ENCODE measurements around the gene EVA1C.
"Not testable (repeated sequence)": the region's sequence is repeated elsewhere in the genome, so short reads cannot be mapped to it uniquely, and the experiment has no call there.

EVA1C gene

GRCh38 chr21:32463889-32464300 lies 51.4 kb downstream of the EVA1C start:
- no peak for DNase-seq

DNA sequence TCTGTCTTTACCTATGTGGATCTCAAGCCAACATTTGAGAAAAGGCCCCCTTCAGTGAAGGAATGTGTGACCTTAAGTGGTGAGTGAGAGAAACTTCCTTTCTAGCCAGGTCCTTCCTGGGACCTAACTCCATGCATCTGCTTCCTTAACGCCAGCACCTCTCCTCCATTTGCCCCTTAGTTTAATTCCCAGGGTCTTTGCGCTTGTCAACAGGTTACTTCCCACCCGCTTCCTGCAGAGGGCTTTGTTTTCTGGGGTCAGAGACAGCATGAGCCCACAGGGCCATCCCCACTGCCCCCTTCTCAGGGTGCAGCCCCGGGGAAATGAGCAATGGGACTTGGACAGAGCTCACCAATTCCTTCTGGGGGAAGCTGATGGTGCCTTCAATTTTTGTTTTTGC lies 54.8 kb downstream of the EVA1C start:
- no peak for DNase-seq

- peak; percentile 79 for DNase-seq
Measured at GRCh38 chr21:32468681-32469111, 56.2 kb downstream of the EVA1C start.

GRCh38 chr21:32469628-32470027 lies 57.1 kb downstream of the EVA1C start:
- DNase-seq: no peak

DNA sequence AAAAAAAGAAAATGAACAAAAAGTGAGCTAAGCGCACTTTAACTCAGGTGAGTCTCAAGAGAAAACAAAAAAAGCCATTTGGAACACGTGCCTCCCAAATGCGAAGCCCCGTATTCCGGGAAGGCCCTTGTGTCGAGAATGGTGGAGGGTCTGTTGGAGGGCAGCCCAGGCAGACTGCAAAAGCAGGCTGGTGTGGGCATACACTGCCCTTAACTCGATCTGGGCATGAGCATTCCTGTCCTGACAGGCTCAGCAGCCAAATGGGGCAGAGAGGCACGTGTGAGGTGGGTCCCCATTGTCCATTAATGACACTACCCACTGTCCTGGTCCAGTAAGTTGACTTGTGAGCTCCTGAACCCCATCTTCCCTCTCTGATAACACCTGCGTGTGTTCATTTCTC lies 57.7 kb downstream of the EVA1C start:
- no peak for DNase-seq

DNA sequence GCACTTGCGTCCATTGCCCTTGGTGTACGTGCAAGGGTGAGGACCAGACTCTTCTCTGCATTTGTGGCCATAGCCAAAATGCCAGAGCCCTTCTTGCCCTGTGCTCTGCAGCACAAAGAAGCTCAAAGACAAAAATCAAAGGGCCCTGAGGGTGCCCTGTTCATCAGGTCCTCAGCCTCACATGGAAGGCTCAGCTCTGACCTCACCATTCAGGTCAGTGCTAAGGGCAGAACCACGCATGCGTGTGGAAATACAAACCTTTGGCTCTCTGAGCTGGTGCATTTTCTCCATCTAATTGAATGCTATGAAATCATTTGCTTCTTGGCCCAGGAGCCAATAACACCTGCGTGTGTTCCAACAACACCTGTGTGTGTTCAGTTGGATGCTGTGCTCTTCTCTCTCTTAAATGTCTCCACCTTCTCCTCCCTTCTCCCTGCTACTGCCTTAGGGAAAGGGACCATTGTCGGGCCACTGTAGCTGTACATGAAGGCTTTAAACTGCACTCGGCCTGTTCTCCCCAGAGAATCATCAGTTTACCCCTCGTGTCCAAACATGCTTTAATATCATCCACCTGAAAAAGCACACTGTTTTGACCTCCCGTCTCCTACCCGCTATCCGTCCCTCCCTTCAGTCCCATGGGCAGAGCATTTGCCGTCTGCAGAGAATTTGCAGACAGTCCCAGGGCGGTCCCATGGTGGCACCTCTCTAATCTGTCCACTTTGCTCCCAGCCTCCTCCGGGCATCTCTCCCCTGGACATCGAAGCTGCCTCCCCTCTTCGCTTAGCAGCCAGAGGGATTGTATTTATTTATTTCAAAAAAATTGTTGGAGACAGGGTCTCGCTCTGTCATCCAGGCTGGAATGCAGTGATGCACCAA lies 60.6 kb downstream of the EVA1C start:
- no peak for DNase-seq

- no peak for DNase-seq
Measured at GRCh38 chr21:32474179-32475059, 61.9 kb downstream of the EVA1C start.

- no peak for DNase-seq
Measured at GRCh38 chr21:32475162-32475812, 62.8 kb downstream of the EVA1C start.

- no peak for DNase-seq
Measured at GRCh38 chr21:32476661-32477423, 64.3 kb downstream of the EVA1C start.

DNA sequence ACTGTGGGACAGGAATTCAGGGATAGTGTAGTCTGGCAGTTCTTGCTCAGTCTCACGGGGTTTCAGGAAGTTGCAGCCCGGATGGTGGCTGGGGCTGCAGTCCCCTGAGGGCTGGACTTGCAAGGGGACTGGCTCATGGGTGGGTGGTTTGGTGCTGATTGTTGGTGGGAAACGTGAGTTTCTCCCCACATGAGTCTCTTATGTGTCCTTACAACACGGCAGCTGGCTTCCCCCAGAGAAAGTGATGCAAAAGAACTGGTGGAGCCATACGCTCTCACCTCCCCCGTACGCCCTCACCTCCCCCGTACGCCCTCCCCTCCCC lies 64.9 kb downstream of the EVA1C start:
- no peak for DNase-seq

GRCh38 chr21:32481875-32482408 lies 69.4 kb downstream of the EVA1C start:
- DNase-seq: no peak

DNA sequence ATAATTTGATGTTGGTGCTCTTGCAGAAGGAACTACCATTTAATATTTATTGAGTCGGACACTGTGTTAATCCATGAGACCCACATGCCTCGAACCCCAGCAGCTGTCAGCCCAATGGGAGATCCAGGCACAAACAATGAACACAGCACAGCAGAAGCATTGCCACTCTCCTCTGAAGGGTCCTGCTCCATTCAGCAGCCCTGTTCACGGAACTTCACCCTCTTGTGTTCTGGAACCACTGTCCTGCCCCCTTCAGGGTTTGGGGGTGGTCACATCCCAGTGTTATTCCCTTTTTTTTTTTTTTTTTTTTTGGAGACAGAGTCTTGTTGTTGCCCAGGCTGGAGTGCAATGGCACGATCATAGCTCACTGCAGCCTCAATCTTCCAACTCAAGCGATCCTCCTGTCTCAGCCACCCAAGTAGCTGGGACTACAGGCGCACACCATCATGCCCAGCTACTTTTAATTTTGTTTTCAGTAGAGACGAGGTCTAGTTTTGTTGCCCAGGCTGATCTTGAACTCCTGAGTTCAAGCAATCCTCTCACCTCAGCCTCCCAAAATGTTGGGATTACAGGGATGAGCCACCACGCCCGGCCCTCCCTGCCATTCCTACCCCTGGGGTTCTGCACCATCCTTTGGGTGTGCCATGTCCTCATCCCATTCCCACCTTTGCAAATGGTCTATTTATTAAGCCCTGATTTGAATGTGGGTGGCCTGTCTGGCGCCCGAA lies 70.2 kb downstream of the EVA1C start:
- DNase-seq: no peak

GRCh38 chr21:32483293-32483595 lies 70.7 kb downstream of the EVA1C start:
- DNase-seq: no peak

DNA sequence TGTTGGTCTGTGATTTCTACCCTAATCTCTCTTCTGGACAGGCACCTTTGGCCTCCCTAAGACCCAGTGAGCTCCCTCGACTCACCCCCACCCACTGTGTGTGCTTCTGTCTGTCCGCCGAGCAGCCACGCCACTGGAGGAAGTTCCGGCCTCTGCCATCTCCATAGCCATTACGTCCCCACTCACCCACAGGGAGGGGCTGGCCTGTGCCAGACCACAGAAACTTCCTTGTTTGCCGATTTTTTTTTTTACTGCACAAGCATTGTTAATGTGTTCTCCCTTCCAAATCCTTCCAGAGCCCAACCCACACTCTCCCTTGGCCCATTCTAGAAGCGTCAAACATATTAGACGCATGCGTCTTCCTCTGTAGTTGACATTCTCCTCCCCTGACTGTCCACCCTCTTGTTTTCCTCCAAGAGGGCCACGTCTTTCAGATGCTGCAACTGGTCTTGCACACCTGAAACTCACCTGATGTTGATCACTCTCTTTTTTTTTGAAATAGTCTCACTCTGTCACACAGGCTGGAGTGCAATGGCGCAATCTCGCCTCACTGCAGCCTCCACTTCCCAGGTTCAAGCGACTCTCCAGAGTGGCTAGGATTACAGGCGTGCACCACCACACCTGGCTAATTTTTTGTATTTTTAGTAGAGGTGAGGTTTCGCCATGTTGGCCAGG lies 72.3 kb downstream of the EVA1C start:
- DNase-seq: peak; percentile 27

GRCh38 chr21:32492376-32492775 lies 79.9 kb downstream of the EVA1C start:
- DNase-seq: no peak

DNA sequence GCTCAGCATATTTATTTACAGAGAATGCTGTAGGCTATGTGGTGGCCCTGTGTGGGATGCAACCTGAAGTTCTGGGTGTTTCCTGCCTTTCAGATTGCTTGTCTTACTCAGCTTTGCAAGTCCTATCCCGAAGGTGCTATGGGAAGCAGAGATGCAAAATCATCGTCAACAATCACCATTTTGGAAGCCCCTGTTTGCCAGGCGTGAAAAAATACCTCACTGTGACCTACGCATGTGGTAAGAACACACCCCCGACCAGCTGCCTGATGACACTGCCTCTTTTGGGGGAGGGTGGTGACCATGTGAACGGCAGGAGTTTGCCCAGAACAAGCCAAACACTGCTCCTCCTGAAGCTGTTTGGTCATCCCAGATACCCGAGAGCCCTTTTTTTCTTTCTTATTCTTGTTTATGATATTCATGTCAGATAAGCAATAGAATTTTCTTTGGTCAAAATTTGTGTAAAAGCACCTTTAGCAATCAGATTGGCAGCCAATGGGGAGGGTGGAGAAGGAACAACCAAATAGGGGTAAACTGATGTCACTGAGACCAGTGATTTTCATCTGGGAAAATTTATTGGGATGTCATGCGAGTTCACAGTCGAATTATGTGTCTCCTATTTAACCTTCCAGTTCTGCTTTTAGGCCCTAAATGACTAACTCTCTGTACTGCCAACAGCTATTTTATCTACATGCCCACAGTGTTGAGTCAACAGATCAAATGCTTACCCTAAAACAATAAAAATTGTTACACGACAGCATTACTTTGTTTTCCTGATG lies 82.6 kb downstream of the EVA1C start:
- no peak for DNase-seq

GRCh38 chr21:32496568-32496967 lies 84.1 kb downstream of the EVA1C start:
- no peak for DNase-seq

DNA sequence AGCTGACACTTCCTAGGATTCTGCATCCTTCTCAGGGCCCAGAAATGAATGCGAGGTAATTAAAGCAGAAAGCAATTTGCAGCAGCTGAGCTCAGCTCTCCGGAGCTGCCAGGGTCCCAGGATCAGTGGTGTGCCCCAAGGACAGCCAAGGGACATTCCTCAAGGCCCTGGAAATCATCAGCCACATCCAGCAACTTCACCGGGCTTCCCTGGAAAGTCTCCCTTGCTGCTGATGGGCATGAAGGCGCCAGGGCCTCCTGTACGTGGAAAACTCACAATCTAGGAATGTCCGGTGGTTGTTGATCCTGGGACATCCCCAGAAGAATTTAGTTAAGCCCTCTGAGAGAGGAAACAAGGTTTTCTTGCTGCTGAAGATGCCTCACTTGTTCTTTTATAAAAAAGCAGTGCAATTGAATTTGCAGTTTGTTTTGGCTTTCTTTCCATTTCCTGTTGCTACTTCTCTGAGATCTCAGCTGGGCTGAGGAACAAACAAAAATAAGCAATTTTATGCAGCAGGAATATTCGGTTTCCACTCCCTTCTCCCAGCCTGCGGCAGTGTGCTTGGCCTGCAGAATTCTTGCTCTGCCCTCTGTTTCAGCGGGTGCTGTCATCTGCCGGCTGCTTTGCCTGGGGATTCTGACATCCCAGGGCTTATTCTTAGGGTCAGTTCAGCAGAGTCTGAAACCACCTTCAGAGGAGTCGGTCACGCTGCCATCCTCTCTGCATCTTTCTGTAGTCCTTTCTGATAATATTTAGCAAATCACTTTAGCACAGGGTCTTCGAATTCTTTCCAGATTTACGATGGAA lies 86.9 kb downstream of the EVA1C start:
- no peak for DNase-seq

DNA sequence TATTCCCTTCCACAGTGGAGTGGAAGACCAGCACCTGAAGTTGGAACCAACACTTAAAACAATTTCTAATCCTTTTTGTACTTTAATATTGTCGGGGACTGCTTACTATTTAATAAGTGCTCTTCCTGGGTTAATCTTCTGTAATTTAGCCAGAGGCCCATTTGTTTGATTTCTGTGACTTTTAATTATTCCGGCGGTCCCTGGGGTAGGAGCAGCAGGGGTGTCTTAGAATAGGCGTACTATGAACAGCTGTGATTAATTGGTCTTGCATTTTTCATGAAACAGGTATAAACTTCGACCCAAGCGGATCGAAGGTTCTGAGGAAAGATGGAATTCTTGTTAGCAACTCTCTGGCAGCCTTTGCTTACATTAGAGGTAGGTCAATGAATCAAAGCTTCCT lies 91.1 kb downstream of the EVA1C start:
- DNase-seq: not testable (repeated sequence)

DNA sequence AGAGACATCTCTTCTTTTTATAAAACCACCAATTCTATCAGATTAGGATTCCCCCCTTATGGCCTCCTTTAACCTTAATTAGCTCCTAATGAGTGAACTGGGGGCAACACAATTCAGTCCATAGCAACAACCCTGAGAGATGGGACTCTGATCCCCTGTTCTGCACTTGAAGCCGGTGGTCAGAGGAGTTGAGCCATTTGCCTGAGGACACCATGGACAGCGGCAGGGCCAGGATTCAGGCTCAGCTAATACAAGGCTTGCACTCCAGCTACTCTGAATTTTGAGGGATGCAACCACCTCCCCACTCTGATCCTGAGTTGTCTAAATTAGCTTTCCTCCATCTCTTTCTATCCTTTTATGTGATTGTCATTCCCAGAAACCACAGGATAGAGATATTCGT lies 93.3 kb downstream of the EVA1C start:
- DNase-seq: not testable (repeated sequence)
